COLO829 (cell line): ENCODE results near the gene ADAMTSL1.
A peak's percentile ranks its signal among the peaks of the same experiment; 100 is the strongest.

ENCODE experiments used
- DNase-seq: peaks from one replicate; pipeline ENCODE4 v3.0.0; 2012; ENCODE audit warnings: low spot score

The ADAMTSL1 gene

DNA sequence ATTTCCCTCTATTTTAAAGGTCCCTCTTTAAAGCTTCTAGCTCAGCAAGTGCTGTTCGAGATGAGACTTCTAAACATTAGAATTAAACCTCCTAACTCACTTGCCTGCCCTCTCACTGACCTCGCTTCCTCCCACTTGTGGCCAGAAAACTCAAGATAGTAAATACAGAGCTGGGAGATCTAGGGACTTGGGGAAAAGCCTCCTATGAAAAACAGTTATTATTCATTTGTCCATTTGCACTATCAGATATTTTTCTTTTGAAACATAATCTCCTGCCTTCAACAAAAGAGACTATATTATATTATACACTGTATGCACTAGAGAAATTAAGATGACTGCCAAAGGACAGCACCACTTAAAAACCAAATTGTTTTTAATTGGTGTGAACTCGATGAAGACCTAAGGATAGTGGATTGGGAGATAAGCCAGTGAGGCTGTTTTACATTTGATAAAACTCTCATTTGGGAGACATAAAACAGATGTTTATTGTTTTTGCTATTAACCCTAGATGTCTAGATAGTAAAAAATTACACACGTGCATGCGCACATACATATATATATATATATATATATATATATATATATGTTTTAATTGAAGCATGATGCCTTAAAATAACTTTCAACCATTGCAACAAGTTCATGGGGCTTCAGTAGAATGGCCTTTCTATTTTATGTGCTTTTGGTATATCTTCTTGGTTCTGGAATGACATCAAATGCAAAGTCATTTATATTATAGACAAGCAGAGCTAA is 229.4 kb downstream of the ADAMTSL1 start:
- DNase-seq, result no peak

DNA sequence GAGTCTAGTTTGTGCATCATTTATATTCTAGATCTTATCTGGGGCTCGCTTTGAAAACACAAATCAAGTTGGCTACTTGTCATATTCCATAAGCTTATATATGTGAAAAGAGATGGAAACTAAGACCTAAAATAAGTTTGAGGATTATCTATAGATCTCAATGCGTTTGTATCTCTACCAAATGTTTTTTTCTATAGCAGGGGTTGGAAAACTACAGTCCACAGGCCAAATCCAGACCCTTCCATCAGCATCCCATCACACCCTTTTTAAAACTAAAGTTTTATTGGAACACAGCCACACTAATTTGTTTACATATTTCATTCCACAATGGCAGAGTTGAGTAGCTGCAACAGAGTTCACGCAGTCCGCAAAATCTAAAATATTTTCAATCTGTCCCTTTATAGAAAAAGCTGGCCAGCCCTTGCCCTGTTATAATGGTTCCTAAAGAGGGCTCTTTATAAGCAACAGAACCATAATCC is 230.0 kb downstream of the ADAMTSL1 start:
- no peak for DNase-seq

DNA sequence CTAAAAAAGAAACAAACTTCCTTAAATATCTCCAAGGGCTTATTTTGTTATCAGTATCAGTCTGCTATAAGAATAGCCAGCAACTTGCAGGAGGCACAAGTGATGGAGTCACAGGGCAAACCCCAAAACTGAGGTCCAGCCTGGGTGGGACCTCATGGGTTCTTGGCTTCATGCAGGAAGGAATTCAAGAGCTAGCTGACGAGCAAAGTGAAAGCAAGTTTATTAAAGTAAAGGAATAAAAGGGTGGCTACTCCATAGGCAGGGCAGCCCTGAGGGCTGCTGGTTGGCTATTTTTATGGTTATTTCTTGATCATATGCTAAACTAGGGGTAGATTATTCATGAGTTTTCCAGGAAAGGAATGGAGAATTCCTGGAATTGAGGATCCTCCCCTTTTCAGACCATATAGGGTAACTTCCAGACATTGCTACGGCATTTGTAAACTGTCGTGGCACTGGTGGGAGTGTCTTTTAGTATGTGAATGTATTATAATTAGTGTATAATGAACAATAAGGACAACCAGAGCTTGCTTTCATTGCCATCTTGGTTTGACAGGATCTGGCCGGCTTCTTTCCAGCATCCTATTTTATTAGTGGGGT is 231.9 kb downstream of the ADAMTSL1 start:
- no peak for DNase-seq

DNA sequence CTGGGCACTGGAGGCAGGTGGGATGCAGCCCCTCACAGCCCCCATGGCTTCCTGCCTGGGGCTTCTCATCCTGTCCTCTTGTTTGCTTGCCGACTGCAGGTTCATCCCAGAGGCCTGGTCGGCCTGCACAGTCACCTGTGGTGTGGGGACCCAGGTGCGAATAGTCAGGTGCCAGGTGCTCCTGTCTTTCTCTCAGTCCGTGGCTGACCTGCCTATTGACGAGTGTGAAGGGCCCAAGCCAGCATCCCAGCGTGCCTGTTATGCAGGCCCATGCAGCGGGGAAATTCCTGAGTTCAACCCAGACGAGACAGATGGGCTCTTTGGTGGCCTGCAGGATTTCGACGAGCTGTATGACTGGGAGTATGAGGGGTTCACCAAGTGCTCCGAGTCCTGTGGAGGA is 232.7 kb downstream of the ADAMTSL1 start:
- DNase-seq, result no peak

DNA sequence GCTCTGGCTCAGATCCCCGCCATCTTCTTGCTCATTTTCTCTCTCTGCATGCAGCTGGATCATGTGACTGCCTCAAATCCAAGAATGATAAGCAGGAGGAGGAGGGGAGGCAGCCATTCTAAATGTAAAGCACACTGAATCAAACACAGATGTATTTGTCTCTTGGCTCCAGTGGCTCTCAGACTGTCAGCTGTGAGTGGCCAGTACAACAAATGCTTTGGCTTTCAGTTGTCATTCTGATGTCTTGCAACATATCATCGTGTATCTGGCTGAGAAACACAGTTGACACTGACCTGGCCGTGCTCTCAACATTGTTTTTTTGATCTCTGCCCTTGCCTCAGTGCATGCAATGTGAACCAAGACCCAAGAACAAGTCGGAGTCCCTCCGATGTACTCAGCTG is 233.1 kb downstream of the ADAMTSL1 start:
- DNase-seq, result no peak

DNA sequence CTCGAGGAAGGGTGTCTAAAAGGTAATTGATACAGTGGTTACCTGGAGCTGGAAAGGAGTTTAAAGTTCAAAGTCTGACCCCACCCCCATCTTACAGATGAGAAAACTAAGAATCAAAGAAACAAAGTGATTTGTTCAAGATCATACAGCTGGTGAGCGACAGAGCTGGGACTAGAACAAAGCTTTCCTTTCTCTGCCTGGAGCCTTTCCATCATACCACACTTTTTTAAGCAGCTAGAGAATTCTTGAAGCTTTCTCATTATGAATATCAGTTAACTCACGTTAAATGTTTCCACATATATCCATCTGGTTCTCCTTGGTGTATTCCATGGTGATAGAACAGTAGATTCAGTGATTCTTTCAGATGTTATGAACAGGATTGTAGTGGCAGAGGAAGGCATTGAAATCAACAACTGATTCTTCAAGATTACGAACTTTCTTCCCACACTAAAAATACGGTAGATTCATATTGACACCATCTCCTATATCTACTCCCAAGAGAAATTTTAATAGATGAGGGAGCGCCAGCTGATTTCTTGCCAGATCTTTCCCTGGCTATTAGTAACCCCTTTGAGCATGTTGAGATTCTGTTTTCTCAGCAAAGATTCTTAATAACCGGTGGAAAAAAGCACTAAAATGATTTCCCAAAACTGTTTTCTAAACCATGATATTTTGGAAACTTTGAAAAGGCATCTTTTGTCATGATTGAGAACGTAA is 233.7 kb downstream of the ADAMTSL1 start:
- DNase-seq, result peak; percentile 3

DNA sequence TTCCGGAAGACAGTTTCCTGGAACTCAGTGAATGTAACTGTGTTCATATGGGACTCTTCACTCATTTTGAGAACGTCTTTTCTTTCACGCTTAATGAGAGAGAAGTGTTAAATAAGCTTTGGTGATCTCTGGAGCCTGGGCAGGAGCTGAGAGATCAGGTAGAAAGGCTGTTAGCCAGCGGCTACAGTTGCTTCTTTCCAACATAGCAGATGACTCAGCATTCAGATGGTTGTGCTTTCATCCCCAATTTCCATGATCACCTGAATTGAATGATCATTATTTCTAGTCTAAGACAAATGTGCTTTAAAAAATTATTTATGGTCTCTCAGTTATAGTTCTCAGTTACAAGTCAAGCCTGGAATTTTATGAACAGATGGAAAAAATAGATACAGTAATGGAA is 234.5 kb downstream of the ADAMTSL1 start:
- DNase-seq, result no peak

DNA sequence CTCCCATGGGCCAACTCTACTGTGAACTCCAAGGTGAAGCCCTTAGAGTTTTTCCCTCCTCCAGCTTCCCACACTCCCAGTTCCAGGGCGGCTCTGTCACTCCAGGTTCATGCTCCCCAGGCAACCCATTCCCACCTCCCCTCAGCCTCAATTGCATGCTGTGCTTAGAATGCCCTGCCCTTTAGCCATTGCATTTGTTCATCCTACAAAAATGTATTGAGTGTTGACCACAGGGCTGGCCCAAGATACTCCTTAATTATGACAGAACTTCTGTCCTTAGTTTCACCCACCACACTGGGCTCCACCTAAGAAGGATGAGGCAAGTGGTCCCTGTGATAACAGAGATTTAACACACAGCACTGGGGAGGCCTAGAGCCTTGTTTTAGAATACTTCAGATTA is 236.1 kb downstream of the ADAMTSL1 start:
- no peak for DNase-seq

DNA sequence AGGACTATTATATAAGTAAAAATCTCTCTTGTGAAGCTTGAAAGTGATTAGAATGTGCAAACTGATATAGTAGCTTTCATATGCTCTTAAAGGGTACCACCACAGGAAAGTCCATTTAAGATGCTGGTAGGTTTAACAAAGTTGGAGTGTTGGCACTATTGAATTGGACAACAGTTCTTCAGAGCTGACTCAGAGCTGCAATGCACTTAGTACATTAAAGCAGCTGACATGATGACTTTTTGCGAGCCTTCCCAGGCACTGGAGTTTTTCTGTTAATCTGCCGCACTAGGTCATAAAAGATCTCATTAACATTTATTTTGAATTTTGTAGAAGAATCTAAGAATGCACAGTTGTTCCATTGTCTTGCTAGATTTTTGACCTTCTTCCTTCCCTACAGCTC is 243.8 kb downstream of the ADAMTSL1 start:
- DNase-seq, result no peak

DNA sequence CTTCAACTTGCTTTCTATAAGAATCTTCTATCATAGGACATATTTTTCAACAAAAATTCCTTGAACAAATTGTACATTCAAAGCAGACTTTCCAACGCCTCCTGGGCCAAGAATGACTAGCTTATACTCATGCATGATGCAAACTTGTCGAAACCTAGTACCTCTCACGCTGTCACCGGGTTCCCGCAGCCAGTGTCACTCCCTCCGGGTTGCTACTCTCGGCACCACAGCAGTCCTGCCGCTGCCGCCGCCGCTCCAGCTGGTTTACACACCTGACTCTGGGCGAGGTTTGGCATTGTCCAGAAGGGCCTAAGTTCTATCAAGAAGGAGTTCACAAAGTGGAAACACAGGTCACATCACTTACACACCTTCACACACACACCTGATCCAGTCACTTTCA is 244.4 kb downstream of the ADAMTSL1 start:
- no peak for DNase-seq

DNA sequence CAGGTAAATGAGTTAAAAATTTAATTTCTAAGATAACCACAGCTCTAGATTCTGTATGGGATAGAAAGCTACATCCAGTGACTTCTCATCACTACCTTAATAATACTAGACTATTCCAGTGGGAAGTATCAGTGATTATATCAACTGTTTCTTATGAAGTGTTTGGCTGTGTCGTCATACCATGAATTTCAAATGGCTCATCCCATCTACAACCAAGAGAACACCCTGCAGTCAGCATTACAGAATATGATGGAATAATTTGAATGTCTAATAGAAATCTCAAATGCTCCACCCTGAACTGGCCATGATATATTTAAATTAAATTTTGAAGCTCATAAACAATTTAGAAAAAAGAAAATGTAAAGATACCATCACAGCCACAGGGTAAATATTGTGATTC is 245.0 kb downstream of the ADAMTSL1 start:
- DNase-seq, result no peak

DNA sequence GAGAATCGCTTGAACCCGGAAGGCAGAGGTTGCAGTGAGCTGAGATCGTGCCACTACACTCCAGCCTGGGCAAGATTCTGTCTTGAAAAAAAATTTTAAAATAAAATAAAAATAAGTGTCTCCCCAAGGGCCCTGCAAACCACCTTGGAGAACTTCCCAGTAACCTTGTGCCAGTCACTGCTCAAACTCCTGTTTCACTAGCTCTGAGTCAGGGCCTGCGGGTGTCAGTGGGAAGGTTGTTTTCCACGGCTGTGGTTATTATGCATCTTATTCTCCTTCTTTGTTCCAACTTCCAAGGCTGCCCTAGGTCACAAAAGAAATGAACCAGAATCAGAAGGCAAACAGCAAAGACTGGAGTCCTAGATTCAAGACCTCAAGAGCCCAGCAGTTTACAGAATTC is 246.7 kb downstream of the ADAMTSL1 start:
- no peak for DNase-seq

DNA sequence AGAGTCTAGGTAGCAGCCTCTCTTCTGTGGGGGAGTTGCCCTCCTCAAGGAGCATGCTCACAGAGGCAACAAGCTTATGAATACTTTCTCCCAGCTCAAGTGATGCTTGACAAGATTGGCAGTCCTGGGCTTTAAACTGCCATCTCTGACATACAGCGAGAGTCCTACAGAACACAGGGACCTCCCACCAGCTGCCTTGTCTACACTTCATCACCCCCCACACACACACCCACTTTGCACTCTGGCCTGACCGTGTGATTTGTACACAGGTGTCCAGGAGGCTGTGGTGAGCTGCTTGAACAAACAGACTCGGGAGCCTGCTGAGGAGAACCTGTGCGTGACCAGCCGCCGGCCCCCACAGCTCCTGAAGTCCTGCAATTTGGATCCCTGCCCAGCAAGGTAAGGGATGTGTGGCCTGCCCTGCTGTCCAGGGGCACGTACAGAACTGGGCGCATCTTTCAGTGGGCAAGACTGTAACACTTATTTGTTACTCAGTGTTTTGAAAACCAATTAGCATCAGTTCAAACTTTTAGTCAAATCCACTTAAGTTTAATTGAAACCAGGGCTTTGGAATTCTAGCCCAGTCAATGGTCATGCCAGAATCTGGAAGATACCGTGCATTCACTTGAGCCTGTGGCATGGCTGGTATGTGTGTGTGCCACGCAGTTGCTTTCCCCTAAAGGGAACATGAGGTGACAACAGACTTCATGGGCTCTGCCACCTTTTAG is 247.5 kb downstream of the ADAMTSL1 start:
- DNase-seq, result no peak

DNA sequence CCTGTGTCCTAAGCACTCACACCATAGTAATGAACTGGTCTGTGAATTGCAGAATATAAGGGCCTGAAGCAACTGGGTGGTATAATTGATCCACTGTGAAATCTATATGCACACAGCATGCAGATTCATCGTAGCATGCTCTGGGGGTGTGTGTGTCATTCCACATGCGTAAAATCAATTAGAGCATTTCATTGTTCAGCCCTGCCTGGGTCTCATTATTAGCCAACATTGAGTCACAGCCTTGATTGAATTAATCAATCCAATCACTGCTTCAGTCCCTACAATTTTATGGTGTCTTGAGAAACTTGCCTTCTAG is 248.0 kb downstream of the ADAMTSL1 start:
- no peak for DNase-seq

DNA sequence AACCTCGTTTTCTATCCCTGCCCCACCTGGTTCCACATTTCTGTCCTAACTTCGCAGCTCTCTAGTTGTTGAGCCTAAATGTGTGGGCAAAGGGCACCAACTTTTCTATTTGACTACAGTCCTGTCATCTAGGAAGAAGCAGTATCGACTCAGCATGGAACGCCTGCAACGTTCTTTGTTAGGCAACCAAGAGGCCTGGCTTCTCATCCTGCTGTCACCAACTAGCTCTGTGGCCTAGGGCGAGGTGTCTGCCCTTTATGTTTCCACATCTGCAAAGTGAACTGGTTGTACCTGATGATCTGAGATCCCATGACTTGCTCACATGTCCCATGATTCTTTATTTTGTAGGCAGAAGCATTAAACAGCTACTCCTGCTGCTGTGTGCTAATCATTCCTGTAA is 248.9 kb downstream of the ADAMTSL1 start:
- DNase-seq, result no peak

DNA sequence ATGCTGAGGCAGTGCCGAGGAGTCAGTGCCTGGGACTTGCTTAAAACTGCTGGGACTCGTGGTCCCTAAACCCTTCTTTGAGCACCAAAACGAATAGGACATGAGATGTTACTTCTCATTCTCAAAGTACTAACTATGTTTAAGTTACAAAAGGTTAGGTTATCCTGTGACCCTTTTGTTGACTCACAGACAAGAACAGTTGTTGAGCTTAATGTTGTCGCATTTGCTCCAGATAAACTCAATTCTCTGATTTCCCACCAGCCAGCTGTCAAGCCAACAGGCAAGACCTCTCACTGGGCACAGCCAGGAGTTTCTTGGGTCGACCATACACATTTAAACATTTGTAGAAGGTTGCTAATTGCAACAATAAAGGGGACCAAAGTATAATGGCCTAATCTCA is 249.4 kb downstream of the ADAMTSL1 start:
- DNase-seq, result no peak

DNA sequence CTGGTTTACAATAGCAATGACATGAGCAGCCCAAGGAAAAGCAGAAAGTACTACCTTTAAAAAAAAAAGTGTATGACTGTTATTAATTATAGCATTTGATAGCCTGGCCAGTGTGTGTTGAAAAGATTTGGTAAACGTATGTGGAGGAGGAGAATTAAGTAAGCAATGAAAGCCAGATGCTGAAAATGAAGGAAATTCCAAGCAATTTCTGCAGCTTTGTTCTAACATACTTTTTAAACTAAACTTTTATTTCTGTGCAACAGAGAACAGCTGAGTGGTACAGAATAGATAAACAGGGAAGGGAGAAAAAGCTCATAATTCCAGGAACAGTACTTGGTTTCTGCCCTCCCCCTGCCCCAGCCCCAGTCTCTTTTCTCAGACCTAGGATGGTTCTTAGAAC is 252.6 kb downstream of the ADAMTSL1 start:
- no peak for DNase-seq

DNA sequence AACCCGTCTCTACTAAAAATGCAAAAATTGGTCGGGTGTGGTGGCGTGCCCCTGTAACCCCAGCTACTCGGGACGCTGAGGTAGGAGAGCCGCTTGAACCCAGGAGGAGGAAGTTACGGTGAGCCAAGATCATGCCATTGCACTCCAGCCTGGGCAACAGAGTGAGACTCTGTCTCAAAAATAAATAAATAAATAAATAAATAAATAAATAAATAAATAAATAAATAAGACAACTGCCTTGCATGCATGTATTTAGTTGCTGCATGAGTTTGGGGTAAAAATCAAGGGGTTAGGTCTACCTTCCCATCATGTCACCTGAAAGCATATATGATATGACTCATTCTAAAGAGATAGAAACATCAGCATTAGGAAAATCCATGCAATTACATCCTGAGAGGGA is 254.0 kb downstream of the ADAMTSL1 start:
- DNase-seq, result no peak

DNA sequence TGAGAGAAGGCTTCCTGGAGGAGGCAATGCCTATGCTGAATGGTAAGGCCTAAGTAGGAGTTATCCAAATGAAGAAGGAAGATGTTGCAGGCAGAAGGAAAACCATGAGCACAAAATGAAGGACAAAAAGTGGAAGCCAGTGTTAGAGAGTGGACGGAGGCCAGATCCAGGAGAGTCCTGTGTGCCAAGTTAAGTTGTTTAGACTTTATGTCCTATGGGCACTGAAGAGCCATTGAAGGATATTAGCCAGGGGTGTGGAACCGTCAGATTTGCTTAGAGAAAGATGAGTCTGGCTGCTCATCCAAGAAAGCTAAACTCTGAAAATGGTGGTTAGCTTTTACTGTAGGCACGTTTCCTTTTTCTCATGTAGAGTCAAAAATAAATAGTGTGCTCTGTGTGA is 254.7 kb downstream of the ADAMTSL1 start:
- DNase-seq, result no peak

DNA sequence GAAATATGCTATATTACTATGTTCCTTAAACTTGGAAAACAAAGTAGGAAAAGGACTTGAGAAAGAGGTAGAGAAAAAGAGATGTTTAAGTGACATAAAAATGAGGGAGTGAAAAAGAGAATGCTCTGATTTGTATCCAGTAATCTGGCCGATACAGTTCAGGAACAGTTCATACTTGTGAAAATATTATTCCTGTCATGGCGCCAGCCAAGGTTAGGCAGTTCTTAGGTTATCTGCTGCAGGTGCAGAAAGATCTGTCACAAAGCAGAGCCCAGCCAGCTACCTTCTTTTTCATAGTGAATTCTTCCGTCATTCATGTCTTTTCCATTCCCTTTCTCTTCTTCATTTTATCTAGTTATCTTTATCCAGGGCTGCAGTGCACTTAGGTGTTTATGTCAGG is 256.3 kb downstream of the ADAMTSL1 start:
- no peak for DNase-seq

DNA sequence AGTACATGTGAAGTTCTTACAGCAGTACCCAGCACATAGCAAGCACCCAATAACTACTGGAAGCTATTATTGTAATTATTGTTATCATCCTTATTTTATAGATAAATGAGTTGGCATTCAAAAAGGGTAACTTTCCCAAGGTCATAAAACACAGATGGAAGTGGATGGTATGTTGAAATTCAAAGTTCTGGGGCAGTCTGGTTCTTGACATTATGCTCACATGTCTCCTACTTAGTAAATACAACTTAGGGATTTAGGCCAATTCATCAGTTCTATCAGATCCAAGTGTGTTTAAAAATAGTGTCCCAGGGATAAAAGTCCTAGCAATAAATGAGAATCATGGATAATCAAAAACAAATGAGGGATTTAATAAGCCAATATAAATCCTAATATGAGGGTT is 265.2 kb downstream of the ADAMTSL1 start:
- DNase-seq, result no peak

DNA sequence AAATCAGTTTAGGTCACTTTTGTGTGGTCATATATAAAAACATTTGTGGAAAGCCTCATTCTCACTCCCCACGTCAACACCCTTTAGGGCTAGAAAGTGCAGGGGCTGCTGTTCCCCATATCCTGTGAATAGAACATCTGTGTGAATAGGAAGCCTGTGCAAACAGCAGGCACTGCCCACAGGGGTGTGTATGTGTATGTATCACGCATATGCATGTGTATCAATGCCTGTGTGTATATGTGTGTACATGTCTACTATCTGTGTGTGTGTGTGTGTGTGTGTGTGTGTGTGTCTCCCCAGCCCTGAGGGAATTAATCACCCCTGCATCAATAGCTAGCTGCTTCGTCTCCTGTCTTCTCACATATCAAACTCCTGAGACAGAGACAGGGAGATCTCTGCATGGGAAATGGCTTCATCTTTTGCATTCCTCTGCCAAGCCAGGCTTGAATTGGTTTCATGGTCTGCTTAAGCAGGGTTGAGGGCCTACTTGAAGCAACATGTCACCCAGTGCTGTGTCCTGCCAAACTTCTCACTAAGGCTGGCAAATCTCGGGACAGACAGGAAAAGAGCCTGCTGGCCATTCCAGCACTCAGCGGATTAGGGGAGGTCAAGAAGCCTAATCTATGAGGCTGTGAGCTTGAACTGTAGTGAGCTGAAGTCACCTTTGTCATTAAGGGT is 265.8 kb downstream of the ADAMTSL1 start:
- DNase-seq, result no peak
